Muscle layer of colon (tissue), 2 donors: ENCODE results near the gene ADARB1.

Source experiments
- H3K27ac ChIP-seq: one replicate; pipeline ENCODE4 v1.7.0; 2013; ENCODE audit warnings: low read depth, mild to moderate bottlenecking, low read length, moderate library complexity
- H3K27me3 ChIP-seq, 2 donors: one replicate each; pipeline ENCODE4 v1.7.0; 2013; ENCODE audit warnings: low read length in 2 of 2, mild to moderate bottlenecking in 2 of 2; ENCODE audit not compliant: insufficient read depth in 2 of 2, control insufficient read depth in 1 of 2
- H3K36me3 ChIP-seq: one replicate; pipeline ENCODE4 v1.7.0; 2013; ENCODE audit warnings: mild to moderate bottlenecking, low read length; ENCODE audit not compliant: insufficient read depth
- H3K4me1 ChIP-seq: one replicate; pipeline ENCODE4 v1.7.0; 2013; ENCODE audit warnings: mild to moderate bottlenecking, low read length; ENCODE audit not compliant: insufficient read depth
- H3K4me3 ChIP-seq, 2 donors: one replicate each; pipeline ENCODE4 v1.7.0; 2013; ENCODE audit warnings: low read length in 2 of 2, low read depth in 1 of 2, mild to moderate bottlenecking in 1 of 2, moderate library complexity in 1 of 2
- H3K9ac ChIP-seq: one replicate; pipeline ENCODE4 v1.7.0; 2013; ENCODE audit warnings: low read length
- H3K9me3 ChIP-seq: one replicate; pipeline ENCODE4 v1.7.0; 2013; ENCODE audit warnings: mild to moderate bottlenecking, low read length
- donor health status: abdominal sarcoma.
- donor health status: Adenocarcinoma of cecum.

The ADARB1 gene

GRCh38 chr21:45154511-45155508 is 80.4 kb downstream of the ADARB1 start:
- peak overlapping the region; percentile 30 for H3K27ac ChIP-seq
- H3K9ac ChIP-seq: no peak overlapping the region
- H3K36me3 ChIP-seq: no peaks in the 10 kb centered on the region
- H3K9me3 ChIP-seq: no peaks in the 10 kb centered on the region
- H3K4me1 ChIP-seq: peaks cover 44% of the 10 kb centered on the region
- H3K27me3 ChIP-seq: no peaks in the 10 kb centered on the region
- H3K4me3 ChIP-seq: no peak overlapping the region

- Histone ChIP-seq H3K9me3 (no peaks in the 10 kb centered on the region), H3K4me3 (no peak overlapping the region), H3K9ac (no peak overlapping the region), H3K27ac (no peak overlapping the region), H3K27me3 (no peaks in the 10 kb centered on the region), H3K36me3 (no peaks in the 10 kb centered on the region), H3K4me1 (peaks cover 49% of the 10 kb centered on the region)
These were observed 81.5 kb downstream of the ADARB1 start for GRCh38 chr21:45155910-45156309.

GRCh38 chr21:45156459-45156858 is 82.1 kb downstream of the ADARB1 start:
- H3K9ac ChIP-seq: no peak overlapping the region
- no peak overlapping the region for H3K4me3 ChIP-seq
- H3K4me1 ChIP-seq: peaks cover 49% of the 10 kb centered on the region
- H3K9me3 ChIP-seq: no peaks in the 10 kb centered on the region
- no peaks in the 10 kb centered on the region for H3K36me3 ChIP-seq
- no peaks in the 10 kb centered on the region for H3K27me3 ChIP-seq
- H3K27ac ChIP-seq: no peak overlapping the region

GRCh38 chr21:45157932-45158331 is 83.6 kb downstream of the ADARB1 start:
- no peaks in the 10 kb centered on the region for H3K36me3 ChIP-seq
- H3K27ac ChIP-seq: no peak overlapping the region
- H3K4me3 ChIP-seq: no peak overlapping the region
- no peaks in the 10 kb centered on the region for H3K9me3 ChIP-seq
- no peaks in the 10 kb centered on the region for H3K27me3 ChIP-seq
- H3K9ac ChIP-seq: no peak overlapping the region
- H3K4me1 ChIP-seq: peaks cover 38% of the 10 kb centered on the region

- Histone ChIP-seq H3K36me3 (no peaks in the 10 kb centered on the region), H3K4me3 (no peak overlapping the region), H3K9ac (no peak overlapping the region), H3K4me1 (peaks cover 35% of the 10 kb centered on the region), H3K27ac (no peak overlapping the region), H3K27me3 (no peaks in the 10 kb centered on the region), H3K9me3 (no peaks in the 10 kb centered on the region)
These were observed 84.4 kb downstream of the ADARB1 start for GRCh38 chr21:45158491-45159423.

GRCh38 chr21:45160198-45160597 is 85.8 kb downstream of the ADARB1 start:
- H3K9ac ChIP-seq: no peak overlapping the region
- H3K36me3 ChIP-seq: no peaks in the 10 kb centered on the region
- no peaks in the 10 kb centered on the region for H3K9me3 ChIP-seq
- no peak overlapping the region for H3K27ac ChIP-seq
- peaks cover 34% of the 10 kb centered on the region for H3K4me1 ChIP-seq
- H3K4me3 ChIP-seq: no peak overlapping the region
- no peaks in the 10 kb centered on the region for H3K27me3 ChIP-seq

- no peaks in the 10 kb centered on the region for H3K36me3 ChIP-seq
These were observed 86.9 kb downstream of the ADARB1 start for GRCh38 chr21:45161038-45161945.

DNA sequence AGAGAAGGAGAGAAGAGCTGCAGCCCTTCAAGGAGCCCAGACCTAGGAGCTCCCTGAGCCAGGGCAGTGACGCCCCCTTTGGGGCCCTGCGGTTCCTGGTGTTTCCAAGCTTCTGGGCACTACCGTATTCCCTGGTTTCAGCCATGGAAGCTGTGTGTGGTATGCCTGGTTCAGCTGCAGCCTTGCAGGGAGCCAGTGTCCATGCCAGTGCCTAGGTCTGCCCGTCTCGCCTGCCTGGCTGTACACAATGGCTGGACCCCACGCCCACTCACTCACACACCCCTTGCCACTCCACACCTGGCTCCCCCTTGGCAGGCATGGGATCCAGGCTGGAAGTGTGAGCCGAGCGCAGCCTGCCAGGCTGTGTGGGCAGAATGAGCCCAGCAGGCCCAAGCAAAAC is 87.7 kb downstream of the ADARB1 start:
- Histone ChIP-seq H3K27me3 (no peaks in the 10 kb centered on the region), H3K27ac (no peak overlapping the region), H3K36me3 (no peaks in the 10 kb centered on the region), H3K4me1 (peaks cover 43% of the 10 kb centered on the region), H3K9me3 (no peaks in the 10 kb centered on the region), H3K9ac (no peak overlapping the region), H3K4me3 (no peak overlapping the region)

More at GRCh38 chr21:45161038-45161945, 86.9 kb downstream of the ADARB1 start:
- no peaks in the 10 kb centered on the region for H3K27me3 ChIP-seq
- peaks cover 34% of the 10 kb centered on the region for H3K4me1 ChIP-seq
- H3K9ac ChIP-seq: no peak overlapping the region
- H3K27ac ChIP-seq: no peak overlapping the region
- no peak overlapping the region for H3K4me3 ChIP-seq
- H3K9me3 ChIP-seq: no peaks in the 10 kb centered on the region

- Histone ChIP-seq H3K4me3 (no peak overlapping the region), H3K9ac (no peak overlapping the region), H3K9me3 (no peaks in the 10 kb centered on the region), H3K4me1 (peaks cover 46% of the 10 kb centered on the region), H3K36me3 (no peaks in the 10 kb centered on the region), H3K27me3 (no peaks in the 10 kb centered on the region), H3K27ac (no peak overlapping the region)
These were observed 88.4 kb downstream of the ADARB1 start for GRCh38 chr21:45162809-45163208.

DNA sequence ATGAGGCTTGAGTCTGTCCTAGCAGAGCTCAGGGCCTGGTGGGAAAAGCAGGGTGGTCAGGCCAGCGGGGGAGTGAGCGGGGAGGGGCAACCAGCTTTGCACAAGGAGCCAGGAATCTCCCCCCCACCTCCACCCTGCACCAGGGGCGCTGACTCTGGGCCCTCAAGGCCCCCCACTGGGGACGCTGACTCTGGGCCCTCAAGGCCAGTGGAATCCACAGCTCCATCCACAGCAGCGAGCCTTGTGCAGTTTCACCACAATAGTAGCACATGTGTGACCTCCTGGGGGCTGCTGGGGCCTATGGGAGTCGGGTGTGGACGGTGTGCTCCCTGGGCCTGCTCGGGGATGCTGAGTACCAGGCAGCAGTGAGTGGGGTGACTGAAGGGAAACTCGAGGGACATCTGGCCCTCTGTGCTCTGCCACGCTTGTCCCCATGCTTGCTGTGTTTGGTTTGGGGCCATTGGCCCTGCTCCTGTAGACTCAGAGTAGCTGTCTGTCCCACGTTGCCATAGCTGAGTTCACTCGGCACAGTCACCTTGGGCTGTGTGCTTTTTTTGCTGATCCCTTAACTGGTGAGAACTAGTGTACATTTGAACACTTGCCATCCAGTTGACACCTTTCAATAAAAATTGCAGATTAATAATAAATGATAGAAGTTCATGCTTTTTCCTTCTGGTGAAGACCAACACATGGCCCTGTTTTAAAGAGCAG is 89.2 kb downstream of the ADARB1 start:
- Histone ChIP-seq H3K4me1 (peaks cover 51% of the 10 kb centered on the region), H3K4me3 (no peak overlapping the region), H3K36me3 (no peaks in the 10 kb centered on the region), H3K9me3 (no peaks in the 10 kb centered on the region), H3K27me3 (no peaks in the 10 kb centered on the region), H3K27ac (no peak overlapping the region), H3K9ac (no peak overlapping the region)
